HepG2 (cell line): Measurements from ENCODE around the gene SMAP1. TPM values are rescaled to one million over a fixed set of nuclear protein-coding genes. Genes with fewer than 3 reads are reported as not detected.

Experiments
- ATAC-seq: fragments of 200-7000 bp; cut with Tn5 transposase; 3 replicates; pipeline ENCODE4 v1.9.1; 2020; ENCODE audit warnings: mild to moderate bottlenecking, moderate library complexity
- BruUV-seq: library from RNA; stranded (reverse); fragments of 400-500 nt; replicated peaks from 2 replicates; lab custom pipeline; 2021; lab: Mats Ljungman, UMichigan
- CTCF ChIA-PET: fragments of 300-600 bp; formaldehyde crosslinking; extraction: SDS; loops from one replicate; lab custom pipeline; 2021; ENCODE audit warnings: low total read pairs, inconsistent platforms, low intra/inter-chr PET ratio; lab: Yijun Ruan, JAX
- POLR2A ChIA-PET: fragments of 350-600 bp; sonication (Branson Sonifier 250); formaldehyde crosslinking; loops from one replicate; lab custom pipeline; 2020; ENCODE audit warnings: antibody characterized with exemption, inconsistent platforms; lab: Yijun Ruan, JAX
- DNase-seq: peaks from one replicate; pipeline ENCODE4 v3.0.0-alpha.2; 2015; ENCODE audit warnings: low spot score
- FAIRE-seq: peaks from 3 replicates; lab custom pipeline; 2011; peaks lifted over from hg19 to GRCh38; lab: Jason Lieb, UNC
- H2AFZ ChIP-seq: one replicate; pipeline ENCODE4 v1.6.1; 2011; ENCODE audit warnings: low read length, inconsistent platforms
- H3K27ac ChIP-seq: fragments of 300-600 bp; 3 replicates; pipeline ENCODE4 v1.8.0; 2011; ENCODE audit warnings: mixed run types, mild to moderate bottlenecking, mixed read lengths, low read length, inconsistent platforms; ENCODE audit not compliant: insufficient read depth; ENCODE audit errors: extremely low read length
- H3K27me3 ChIP-seq, 2 experiments: fragments of 200-600 bp in 1 of 2; 2 replicates in 1 of 2; 3 replicates in 1 of 2; pipeline versions ENCODE4 v1.6.0 to v1.8.0; 2011; ENCODE audit warnings: low read length in 2 of 2, mild to moderate bottlenecking in 2 of 2, moderate library complexity in 2 of 2, inconsistent platforms in 1 of 2; ENCODE audit not compliant: insufficient read depth in 2 of 2, control insufficient read depth in 1 of 2
- H3K36me3 ChIP-seq, 2 experiments: fragments of 200-600 bp in 1 of 2; replicated peaks in 1 of 2; 2 replicates in 1 of 2; 3 replicates in 1 of 2; pipeline versions ENCODE4 v1.5.1 to v1.8.0; 2011; ENCODE audit warnings: low read length in 2 of 2, inconsistent platforms in 1 of 2; ENCODE audit not compliant: insufficient read depth in 2 of 2, control insufficient read depth in 1 of 2
- H3K4me1 ChIP-seq: 2 replicates; pipeline ENCODE4 v1.5.1; 2012; ENCODE audit warnings: low read length, inconsistent platforms; ENCODE audit not compliant: insufficient read depth
- H3K4me2 ChIP-seq: 2 replicates; pipeline ENCODE4 v1.6.0; 2011; ENCODE audit warnings: low read depth, low read length, inconsistent platforms
- H3K4me3 ChIP-seq, 3 experiments: fragments of 200-600 bp in 1 of 3; sonication (generic), shearing (Covaris generic) in 1 of 3; replicated peaks in 1 of 3; 2 replicates each; pipeline ENCODE4 v1.5.1; 2011 to 2016; ENCODE audit warnings: low read length in 3 of 3, inconsistent platforms in 2 of 3, low read depth in 2 of 3, mild to moderate bottlenecking in 2 of 3, control low read depth in 1 of 3, mixed read lengths in 1 of 3; ENCODE audit not compliant: insufficient read depth in 1 of 3
- H3K79me2 ChIP-seq: one replicate; pipeline ENCODE4 v1.6.1; 2011; ENCODE audit warnings: low read length, inconsistent platforms; ENCODE audit not compliant: insufficient read depth
- H3K9ac ChIP-seq: 2 replicates; pipeline ENCODE4 v1.6.0; 2011; ENCODE audit warnings: mild to moderate bottlenecking, low read depth, low read length, inconsistent platforms; ENCODE audit not compliant: insufficient read depth
- H3K9me3 ChIP-seq: 2 replicates; pipeline ENCODE4 v1.5.1; 2012; ENCODE audit warnings: mild to moderate bottlenecking, low read length
- H4K20me1 ChIP-seq: 2 replicates; pipeline ENCODE4 v1.6.0; 2011; ENCODE audit warnings: inconsistent platforms, mild to moderate bottlenecking, low read length, moderate library complexity; ENCODE audit not compliant: insufficient read depth
- CREM ChIP-seq, 2 experiments: sonication (generic) in 1 of 2; formaldehyde crosslinking in 1 of 2; IDR thresholded peaks; 2 replicates each; pipeline versions ENCODE4 v1.4.0 to v1.6.1; 2016 to 2020; ENCODE audit warnings: antibody characterized with exemption in 1 of 2, mild to moderate bottlenecking in 1 of 2, missing genetic modification reagents in 1 of 2
- CSRNP2 ChIP-seq: sonication (generic); formaldehyde crosslinking; conservative IDR thresholded peaks from 2 replicates; pipeline ENCODE4 v1.8.0; 2022; ENCODE audit warnings: low read depth, missing genetic modification reagents
- ELF3 ChIP-seq: IDR thresholded peaks from 2 replicates; pipeline ENCODE4 v1.6.1; 2016; ENCODE audit warnings: missing genetic modification reagents, missing compliant biosample characterization
- POGZ ChIP-seq: sonication (generic); formaldehyde crosslinking; IDR thresholded peaks from 2 replicates; pipeline ENCODE4 v1.4.0; 2020; ENCODE audit warnings: mild to moderate bottlenecking, missing genetic modification reagents
- ZNF704 ChIP-seq: sonication (generic); formaldehyde crosslinking; IDR thresholded peaks from 2 replicates; pipeline ENCODE4 v1.8.1; 2023; ENCODE audit warnings: mild to moderate bottlenecking, inconsistent platforms, moderate library complexity, missing genetic modification reagents, borderline replicate concordance
- WGBS: methylation state at CpG from one replicate; pipeline ENCODE4 v1.1.6; 2017; ENCODE audit warnings: low lambda C conversion rate; 5-methylcytosine and 5-hydroxymethylcytosine counted together
- in situ Hi-C: cut with HindIII; loops from 2 replicates; pipeline ENCODE4 v1.10.0; 2017; ENCODE audit warnings: low pct_unique_long_range_greater_than_20kb; ENCODE audit not compliant: extremely low pct_ligation_motif_present
- intact Hi-C: fragments of 100-400 bp; cut with micrococcal nuclease; formaldehyde crosslinking; loops from one replicate; pipeline ENCODE4 v1.10.0; 2022; ENCODE audit not compliant: unreplicated experiment
- polyA plus RNA-seq, 8 experiments: library from polyadenylated mRNA; depleted of rRNA in 3 of 8; stranded (reverse) in 7 of 8; unstranded in 1 of 8; fragments of >200 nt; fragmentation: Illumina TruSeq in 4 of 8; extraction: Trizol in 4 of 8; gene quantifications; 2 replicates each; pipeline versions ENCODE4 v1.2.1 to v1.2.3, GENCODE V29; 2011 to 2016; ENCODE audit warnings: low read depth in 4 of 8, missing spikeins in 1 of 8, mixed read lengths in 1 of 8; ENCODE audit not compliant: insufficient read depth in 1 of 8
- total RNA-seq, 5 experiments: library from RNA; depleted of rRNA; stranded (reverse); fragments of >200 nt; fragmentation: Illumina TruSeq; extraction: Trizol; gene quantifications; 2 replicates each; pipeline ENCODE4 v1.2.3, GENCODE V29; 2016; ENCODE audit warnings: low read depth in 1 of 5

The SMAP1 gene
- total and polyA plus RNA-seq, 2 of the 13 experiments (the other 11 are each of a cell fraction or from before 2014, with no cell fraction given): 13.4 to 17.8 TPM

- in situ Hi-C loops: loop anchor here (5.0 kb wide), 1 partner anchor 179 kb away; no protein-coding TSS in a partner anchor
- POLR2A ChIA-PET: no interaction called here
- TF ChIP-seq CREM (IDR thresholded peaks at IDR 0.05) (no peak), CREM (CRISPR knock-in tag; IDR thresholded peaks at IDR 0.05) (no peak), POGZ (CRISPR knock-in tag) (no peak), ELF3 (no peak)
- TF ChIP-seq, all 625 proteins: peak for 0
Measured at GRCh38 chr6:70886661-70887060, 219.0 kb downstream of the SMAP1 start.

GRCh38 chr6:70889270-70889669 lies 221.6 kb downstream of the SMAP1 start:
- Histone ChIP-seq H4K20me1 (no peaks in the 10 kb centered on the region), H2AFZ (no peak overlapping the region), H3K27me3 (peaks cover 0 to 20% of the 10 kb centered on the region in 2 experiments; a peak in 4 of 5 replicates), H3K36me3 (no peaks in the 10 kb centered on the region), H3K79me2 (no peaks in the 10 kb centered on the region), H3K9me3 (no peaks in the 10 kb centered on the region), H3K4me3 (no peak overlapping the region), H3K4me2 (no peak overlapping the region), H3K9ac (no peak overlapping the region), H3K4me1 (peaks cover 8% of the 10 kb centered on the region; the same call in 1 of the 2 replicates), H3K27ac (no peak overlapping the region)
- DNase-seq (no peak), ATAC-seq (no peak), FAIRE-seq (no peak)
- ChIA-PET POLR2A (no interaction called here), CTCF (no interaction called here)
- intact Hi-C loops (loop anchor here (10.0 kb wide), 1 partner anchor 126 kb away; no protein-coding TSS in a partner anchor), in situ Hi-C loops (loop anchor here (5.0 kb wide), 1 partner anchor 182 kb away; no protein-coding TSS in a partner anchor)
- WGBS: 50% methylated on average over 5 of the region's 7 CpGs
- TF ChIP-seq ZNF704 (CRISPR knock-in tag): no peak
- TF ChIP-seq CSRNP2 (CRISPR knock-in tag): no peak
- no TSS peak for BruUV-seq

More at GRCh38 chr6:70886661-70887060, 219.0 kb downstream of the SMAP1 start:
- no peak overlapping the region for H3K4me2 ChIP-seq
- H3K9me3 ChIP-seq: no peaks in the 10 kb centered on the region
- H4K20me1 ChIP-seq: no peaks in the 10 kb centered on the region
- ATAC-seq: no peak
- H3K9ac ChIP-seq: no peak overlapping the region
- no peak for FAIRE-seq
- peaks cover 16% of the 10 kb centered on the region; the same call in 1 of the 2 replicates for H3K4me1 ChIP-seq
- intact Hi-C loops: loop anchor here (10.0 kb wide), 1 partner anchor 128 kb away; no protein-coding TSS in a partner anchor
- no peak overlapping the region for H3K4me3 ChIP-seq
- peaks cover 0 to 14% of the 10 kb centered on the region in 2 experiments; a peak in 3 of 5 replicates for H3K27me3 ChIP-seq
- CTCF ChIA-PET: no interaction called here
- no peak overlapping the region for H2AFZ ChIP-seq
- H3K27ac ChIP-seq: no peak overlapping the region
- no peak for DNase-seq
- no peaks in the 10 kb centered on the region for H3K36me3 ChIP-seq
- BruUV-seq: no TSS peak
- no peaks in the 10 kb centered on the region for H3K79me2 ChIP-seq
- 25% methylated on average over 1 of the region's 2 CpGs for WGBS
